HepG2 (cell line): ENCODE measurements around the gene KRT76. TPM values are rescaled to one million over a fixed set of nuclear protein-coding genes. Genes with fewer than 3 reads are reported as not detected.

ENCODE experiments used
- ATAC-seq: fragments of 200-7000 bp; cut with Tn5 transposase; 3 replicates; pipeline ENCODE4 v1.9.1; 2020; ENCODE audit warnings: mild to moderate bottlenecking, moderate library complexity
- BruUV-seq: library from RNA; stranded (reverse); fragments of 400-500 nt; replicated peaks from 2 replicates; lab custom pipeline; 2021; lab: Mats Ljungman, UMichigan
- CTCF ChIA-PET: fragments of 300-600 bp; formaldehyde crosslinking; extraction: SDS; loops from one replicate; lab custom pipeline; 2021; ENCODE audit warnings: low total read pairs, inconsistent platforms, low intra/inter-chr PET ratio; lab: Yijun Ruan, JAX
- POLR2A ChIA-PET: fragments of 350-600 bp; sonication (Branson Sonifier 250); formaldehyde crosslinking; loops from one replicate; lab custom pipeline; 2020; ENCODE audit warnings: antibody characterized with exemption, inconsistent platforms; lab: Yijun Ruan, JAX
- DNase-seq: peaks from one replicate; pipeline ENCODE4 v3.0.0-alpha.2; 2015; ENCODE audit warnings: low spot score
- FAIRE-seq: peaks from 3 replicates; lab custom pipeline; 2011; peaks lifted over from hg19 to GRCh38; lab: Jason Lieb, UNC
- H2AFZ ChIP-seq: one replicate; pipeline ENCODE4 v1.6.1; 2011; ENCODE audit warnings: low read length, inconsistent platforms
- H3K27ac ChIP-seq: fragments of 300-600 bp; 3 replicates; pipeline ENCODE4 v1.8.0; 2011; ENCODE audit warnings: mixed run types, mild to moderate bottlenecking, mixed read lengths, low read length, inconsistent platforms; ENCODE audit not compliant: insufficient read depth; ENCODE audit errors: extremely low read length
- H3K27me3 ChIP-seq, 2 experiments: fragments of 200-600 bp in 1 of 2; 2 replicates in 1 of 2; 3 replicates in 1 of 2; pipeline versions ENCODE4 v1.6.0 to v1.8.0; 2011; ENCODE audit warnings: low read length in 2 of 2, mild to moderate bottlenecking in 2 of 2, moderate library complexity in 2 of 2, inconsistent platforms in 1 of 2; ENCODE audit not compliant: insufficient read depth in 2 of 2, control insufficient read depth in 1 of 2
- H3K36me3 ChIP-seq, 2 experiments: fragments of 200-600 bp in 1 of 2; replicated peaks in 1 of 2; 2 replicates in 1 of 2; 3 replicates in 1 of 2; pipeline versions ENCODE4 v1.5.1 to v1.8.0; 2011; ENCODE audit warnings: low read length in 2 of 2, inconsistent platforms in 1 of 2; ENCODE audit not compliant: insufficient read depth in 2 of 2, control insufficient read depth in 1 of 2
- H3K4me1 ChIP-seq: 2 replicates; pipeline ENCODE4 v1.5.1; 2012; ENCODE audit warnings: low read length, inconsistent platforms; ENCODE audit not compliant: insufficient read depth
- H3K4me2 ChIP-seq: 2 replicates; pipeline ENCODE4 v1.6.0; 2011; ENCODE audit warnings: low read depth, low read length, inconsistent platforms
- H3K4me3 ChIP-seq, 3 experiments: fragments of 200-600 bp in 1 of 3; sonication (generic), shearing (Covaris generic) in 1 of 3; replicated peaks in 1 of 3; 2 replicates each; pipeline ENCODE4 v1.5.1; 2011 to 2016; ENCODE audit warnings: low read length in 3 of 3, inconsistent platforms in 2 of 3, low read depth in 2 of 3, mild to moderate bottlenecking in 2 of 3, control low read depth in 1 of 3, mixed read lengths in 1 of 3; ENCODE audit not compliant: insufficient read depth in 1 of 3
- H3K79me2 ChIP-seq: one replicate; pipeline ENCODE4 v1.6.1; 2011; ENCODE audit warnings: low read length, inconsistent platforms; ENCODE audit not compliant: insufficient read depth
- H3K9ac ChIP-seq: 2 replicates; pipeline ENCODE4 v1.6.0; 2011; ENCODE audit warnings: mild to moderate bottlenecking, low read depth, low read length, inconsistent platforms; ENCODE audit not compliant: insufficient read depth
- H3K9me3 ChIP-seq: 2 replicates; pipeline ENCODE4 v1.5.1; 2012; ENCODE audit warnings: mild to moderate bottlenecking, low read length
- H4K20me1 ChIP-seq: 2 replicates; pipeline ENCODE4 v1.6.0; 2011; ENCODE audit warnings: inconsistent platforms, mild to moderate bottlenecking, low read length, moderate library complexity; ENCODE audit not compliant: insufficient read depth
- ARID2 ChIP-seq: sonication (generic); formaldehyde crosslinking; IDR thresholded peaks from 2 replicates; pipeline ENCODE4 v1.8.1; 2022; ENCODE audit warnings: mild to moderate bottlenecking, missing genetic modification reagents, borderline replicate concordance
- EZH2 ChIP-seq: conservative IDR thresholded peaks from 2 replicates; pipeline ENCODE4 v1.6.1; 2012; ENCODE audit warnings: mild to moderate bottlenecking, low read depth, low read length, moderate library complexity
- PPARG ChIP-seq: conservative IDR thresholded peaks from 2 replicates; pipeline ENCODE4 v1.6.1; 2016; ENCODE audit warnings: missing biosample characterization, missing genetic modification reagents
- YEATS2 ChIP-seq: sonication (generic); formaldehyde crosslinking; IDR thresholded peaks from 2 replicates; pipeline ENCODE4 v1.4.0; 2020; ENCODE audit warnings: missing genetic modification reagents, borderline replicate concordance
- WGBS: methylation state at CpG from one replicate; pipeline ENCODE4 v1.1.6; 2017; ENCODE audit warnings: low lambda C conversion rate; 5-methylcytosine and 5-hydroxymethylcytosine counted together
- in situ Hi-C: cut with HindIII; loops from 2 replicates; pipeline ENCODE4 v1.10.0; 2017; ENCODE audit warnings: low pct_unique_long_range_greater_than_20kb; ENCODE audit not compliant: extremely low pct_ligation_motif_present
- intact Hi-C: fragments of 100-400 bp; cut with micrococcal nuclease; formaldehyde crosslinking; loops from one replicate; pipeline ENCODE4 v1.10.0; 2022; ENCODE audit not compliant: unreplicated experiment
- polyA plus RNA-seq, 8 experiments: library from polyadenylated mRNA; depleted of rRNA in 3 of 8; stranded (reverse) in 7 of 8; unstranded in 1 of 8; fragments of >200 nt; fragmentation: Illumina TruSeq in 4 of 8; extraction: Trizol in 4 of 8; gene quantifications; 2 replicates each; pipeline versions ENCODE4 v1.2.1 to v1.2.3, GENCODE V29; 2011 to 2016; ENCODE audit warnings: low read depth in 4 of 8, missing spikeins in 1 of 8, mixed read lengths in 1 of 8; ENCODE audit not compliant: insufficient read depth in 1 of 8
- total RNA-seq, 5 experiments: library from RNA; depleted of rRNA; stranded (reverse); fragments of >200 nt; fragmentation: Illumina TruSeq; extraction: Trizol; gene quantifications; 2 replicates each; pipeline ENCODE4 v1.2.3, GENCODE V29; 2016; ENCODE audit warnings: low read depth in 1 of 5
- TF ChIP-seq, protein P1 (sequence below): sonication (generic); formaldehyde crosslinking; conservative IDR thresholded peaks from 2 replicates; pipeline ENCODE4 v1.8.1; 2023; ENCODE audit warnings: missing genetic modification reagents

The KRT76 gene
- total and polyA plus RNA-seq, 2 of the 13 experiments (the other 11 are each of a cell fraction or from before 2014, with no cell fraction given) = not detected

DNA sequence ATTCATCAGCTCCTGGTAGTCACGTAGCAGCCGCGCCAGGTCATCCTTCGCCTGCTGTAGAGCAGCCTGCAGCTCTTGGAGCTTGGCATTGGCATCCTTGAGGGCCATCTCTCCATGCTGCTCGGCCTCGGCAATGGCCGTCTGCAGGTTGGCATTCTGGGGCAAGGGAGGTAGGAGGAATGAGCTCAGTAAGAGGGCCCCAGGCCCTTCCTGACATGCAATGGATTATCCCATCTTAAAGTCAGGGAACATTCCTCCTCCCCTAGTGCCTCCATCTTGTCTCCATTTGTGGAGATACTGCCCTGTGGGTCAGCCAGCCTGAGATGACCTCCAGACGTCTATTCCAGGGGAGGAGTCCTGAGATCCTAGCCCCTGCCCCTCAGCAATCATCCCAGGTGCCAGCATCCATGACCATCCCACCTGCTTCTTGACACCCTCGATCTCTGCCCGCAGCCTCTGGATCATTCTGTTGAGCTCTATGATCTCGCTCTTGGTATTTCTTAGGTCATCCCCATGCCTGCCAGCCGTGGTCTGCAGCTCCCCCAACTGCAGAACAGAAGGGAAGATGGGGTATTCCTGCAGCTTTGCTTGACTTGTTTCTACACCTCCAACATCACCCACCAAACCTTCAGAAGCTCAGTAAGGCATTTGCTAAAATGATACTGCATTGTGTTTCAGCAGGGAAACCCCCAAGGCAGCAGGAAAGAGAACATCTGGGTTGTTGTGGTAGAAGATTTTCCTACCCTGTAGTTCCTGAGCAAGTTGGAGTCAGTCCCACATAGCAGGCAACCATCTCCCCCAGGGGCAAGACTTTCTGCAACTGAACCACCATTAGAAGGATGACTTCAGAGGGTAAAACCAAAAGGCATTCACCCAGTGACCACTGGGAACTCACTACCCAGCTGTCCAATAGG lies 14.4 kb upstream of the KRT76 start (continued):
- no peak for TF ChIP-seq PPARG (CRISPR knock-in tag)

DNA sequence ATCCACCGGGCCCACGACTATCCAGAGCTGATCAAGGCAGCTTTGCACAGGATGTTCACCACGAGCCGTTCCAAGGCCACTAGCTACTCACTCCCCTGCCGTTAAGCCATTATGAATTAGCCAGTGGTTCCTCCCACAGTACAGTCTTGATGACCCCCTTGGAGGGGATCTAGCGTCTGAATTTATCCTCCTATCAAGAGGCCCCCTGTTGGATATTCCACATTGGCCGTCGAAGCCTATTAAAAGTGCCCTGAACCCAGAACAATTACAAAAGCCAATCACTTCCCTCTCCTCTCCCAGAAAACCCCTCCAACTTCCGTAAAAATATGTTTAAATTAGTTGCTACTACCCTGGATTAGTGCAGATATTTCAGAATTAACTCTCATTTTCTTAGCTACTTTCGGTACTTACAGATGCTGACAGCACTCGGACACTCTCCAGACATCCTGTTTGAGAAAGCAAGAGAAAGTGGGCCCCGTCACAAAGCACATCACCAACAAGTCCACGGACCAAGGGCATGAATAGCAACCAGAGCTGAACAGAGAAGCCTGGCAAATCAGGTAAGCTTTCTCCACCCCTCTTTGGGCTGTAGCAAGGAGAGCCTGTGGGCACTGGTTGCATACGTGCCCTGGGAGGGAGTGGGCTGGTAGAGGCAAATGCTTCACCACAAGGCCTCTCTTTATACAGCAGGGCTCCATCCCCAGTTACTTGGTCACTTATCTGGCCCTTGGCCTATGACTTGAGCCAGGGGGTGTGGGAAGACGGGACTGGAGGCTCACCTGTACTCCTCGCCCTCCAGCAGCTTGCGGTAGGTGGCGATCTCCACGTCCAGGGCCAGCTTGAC lies 13.5 kb upstream of the KRT76 start:
- DNase-seq (no peak), FAIRE-seq (no peak), ATAC-seq (no peak; the same call in 1 of the 3 replicates)
- H2AFZ ChIP-seq = no peak overlapping the region
- no peaks in the 10 kb centered on the region for H4K20me1 ChIP-seq
- CTCF ChIA-PET = no interaction called here
- intact Hi-C loops = no loop called here
- POLR2A ChIA-PET = no interaction called here
- in situ Hi-C loops = no loop called here
- TF ChIP-seq YEATS2 (CRISPR knock-in tag) = no peak
- no peak for TF ChIP-seq ARID2 (CRISPR knock-in tag)
- TF ChIP-seq, protein P1, sequence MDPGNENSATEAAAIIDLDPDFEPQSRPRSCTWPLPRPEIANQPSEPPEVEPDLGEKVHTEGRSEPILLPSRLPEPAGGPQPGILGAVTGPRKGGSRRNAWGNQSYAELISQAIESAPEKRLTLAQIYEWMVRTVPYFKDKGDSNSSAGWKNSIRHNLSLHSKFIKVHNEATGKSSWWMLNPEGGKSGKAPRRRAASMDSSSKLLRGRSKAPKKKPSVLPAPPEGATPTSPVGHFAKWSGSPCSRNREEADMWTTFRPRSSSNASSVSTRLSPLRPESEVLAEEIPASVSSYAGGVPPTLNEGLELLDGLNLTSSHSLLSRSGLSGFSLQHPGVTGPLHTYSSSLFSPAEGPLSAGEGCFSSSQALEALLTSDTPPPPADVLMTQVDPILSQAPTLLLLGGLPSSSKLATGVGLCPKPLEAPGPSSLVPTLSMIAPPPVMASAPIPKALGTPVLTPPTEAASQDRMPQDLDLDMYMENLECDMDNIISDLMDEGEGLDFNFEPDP (CRISPR knock-in tag) = no peak
- TF ChIP-seq EZH2 = 0 out of 2 replicates have a peak, but pooled peaks have one; percentile 64
- H3K4me3 ChIP-seq = no peak overlapping the region
- H3K9me3 ChIP-seq = no peaks in the 10 kb centered on the region
- no peak overlapping the region for H3K27ac ChIP-seq
- H3K9ac ChIP-seq = no peak overlapping the region
- H3K36me3 ChIP-seq = no peaks in the 10 kb centered on the region
- 25% methylated on average over 9 of the region's 19 CpGs for WGBS
- BruUV-seq = no TSS peak
- no peaks in the 10 kb centered on the region for H3K4me1 ChIP-seq
- H3K79me2 ChIP-seq = no peaks in the 10 kb centered on the region
- H3K4me2 ChIP-seq = no peak overlapping the region
- H3K27me3 ChIP-seq = peaks cover 4 to 51% of the 10 kb centered on the region in 2 experiments; a peak in 3 of 5 replicates
